ENCODE measurements around the gene NVL.
A peak's percentile ranks its signal among the peaks of the same experiment; 100 is the strongest.
"Not testable (repeated sequence)": the region's sequence is repeated elsewhere in the genome, so short reads cannot be mapped to it uniquely, and the experiment has no call there.

Gene NVL

GRCh38 chr1:224353975-224354925 lies 24.3 kb upstream of the NVL start:
- Histone ChIP-seq H3K27me3 (replicated peaks; ENCODE audit: control insufficient read depth, insufficient read depth, low read length) (no peaks in the 10 kb centered on the region), H3K4me3 (replicated peaks; ENCODE audit: low read depth, low read length) (no peak overlapping the region), H3K36me3 (ENCODE audit: control insufficient read depth, insufficient read depth, low read length) (no peaks in the 10 kb centered on the region)
- TF ChIP-seq CTCF (IDR thresholded peaks at IDR 0.05; ENCODE audit: insufficient read depth, low read length, poor library complexity, severe bottlenecking) = no peak
- DNase-seq (ENCODE audit: extremely low read depth, insufficient read length) = no peak

- not testable (repeated sequence) for DNase-seq (ENCODE audit: extremely low read depth, insufficient read length); H3K36me3 ChIP-seq (ENCODE audit: control insufficient read depth, insufficient read depth, low read length); H3K27me3 ChIP-seq (replicated peaks; ENCODE audit: control insufficient read depth, insufficient read depth, low read length); H3K4me3 ChIP-seq (replicated peaks; ENCODE audit: low read depth, low read length)
Observed at GRCh38 chr1:224352436-224353085, 22.6 kb upstream of the NVL start.

GRCh38 chr1:224349716-224350115 lies 19.7 kb upstream of the NVL start:
- DNase-seq (ENCODE audit: extremely low read depth, insufficient read length); H3K27me3 ChIP-seq (replicated peaks; ENCODE audit: control insufficient read depth, insufficient read depth, low read length); H3K36me3 ChIP-seq (ENCODE audit: control insufficient read depth, insufficient read depth, low read length); H3K4me3 ChIP-seq (replicated peaks; ENCODE audit: low read depth, low read length): not testable (repeated sequence)

- no peak for DNase-seq (ENCODE audit: extremely low read depth, insufficient read length)
- Histone ChIP-seq H3K27me3 (replicated peaks; ENCODE audit: control insufficient read depth, insufficient read depth, low read length) (no peaks in the 10 kb centered on the region), H3K4me3 (replicated peaks; ENCODE audit: low read depth, low read length) (no peak overlapping the region), H3K36me3 (ENCODE audit: control insufficient read depth, insufficient read depth, low read length) (no peaks in the 10 kb centered on the region)
- TF ChIP-seq CTCF (IDR thresholded peaks at IDR 0.05; ENCODE audit: insufficient read depth, low read length, poor library complexity, severe bottlenecking) = no peak
Observed at GRCh38 chr1:224348137-224348536, 18.2 kb upstream of the NVL start.

GRCh38 chr1:224343679-224344078 lies 13.7 kb upstream of the NVL start:
- no peak for DNase-seq (ENCODE audit: extremely low read depth, insufficient read length)
- Histone ChIP-seq H3K27me3 (replicated peaks; ENCODE audit: control insufficient read depth, insufficient read depth, low read length) (no peaks in the 10 kb centered on the region), H3K4me3 (replicated peaks; ENCODE audit: low read depth, low read length) (no peak overlapping the region), H3K36me3 (ENCODE audit: control insufficient read depth, insufficient read depth, low read length) (no peaks in the 10 kb centered on the region)
- no peak for TF ChIP-seq CTCF (IDR thresholded peaks at IDR 0.05; ENCODE audit: insufficient read depth, low read length, poor library complexity, severe bottlenecking)

- peak overlapping the region; percentile 57 for H3K4me3 ChIP-seq (replicated peaks; ENCODE audit: low read depth, low read length)
- not testable (repeated sequence) for H3K36me3 ChIP-seq (ENCODE audit: control insufficient read depth, insufficient read depth, low read length); H3K27me3 ChIP-seq (replicated peaks; ENCODE audit: control insufficient read depth, insufficient read depth, low read length); DNase-seq (ENCODE audit: extremely low read depth, insufficient read length)
Observed at GRCh38 chr1:224340453-224341384, 10.7 kb upstream of the NVL start.

Measured in GM06990 (cell line).